Smooth muscle cell (in vitro differentiated cells): ENCODE measurements around the gene NUDT22. TPM values are rescaled to one million over a fixed set of nuclear protein-coding genes. Genes with fewer than 3 reads are reported as not detected.

ENCODE experiments used
- DNase-seq: peaks from one replicate; lab custom pipeline; 2025; ENCODE audit not compliant: unreplicated experiment; lab: John Stamatoyannopoulos, UW
- H2AFZ ChIP-seq: fragments of 200-600 bp; sonication (generic); 2 replicates; pipeline ENCODE4 v1.6.0; 2016; ENCODE audit warnings: antibody characterized with exemption, low read depth, mild to moderate bottlenecking
- H3F3A ChIP-seq: fragments of 200-600 bp; sonication (generic); 2 replicates; pipeline ENCODE4 v1.6.0; 2017; ENCODE audit warnings: antibody characterized with exemption, low read depth
- H3K27ac ChIP-seq: fragments of 200-600 bp; sonication (generic); 2 replicates; pipeline ENCODE4 v1.5.1; 2016; ENCODE audit warnings: low read depth, mild to moderate bottlenecking
- H3K27me3 ChIP-seq: fragments of 200-600 bp; sonication (generic); 2 replicates; pipeline ENCODE4 v1.6.1; 2016; ENCODE audit warnings: low read depth, mild to moderate bottlenecking
- H3K36me3 ChIP-seq: fragments of 200-600 bp; sonication (generic); 2 replicates; pipeline ENCODE4 v1.5.1; 2016; ENCODE audit warnings: low read depth
- H3K4me1 ChIP-seq: fragments of 200-600 bp; sonication (generic); 2 replicates; pipeline ENCODE4 v1.5.1; 2016; ENCODE audit warnings: low read depth
- H3K4me2 ChIP-seq: fragments of 200-600 bp; sonication (generic); 2 replicates; pipeline ENCODE4 v1.6.0; 2016; ENCODE audit warnings: mild to moderate bottlenecking
- H3K4me3 ChIP-seq: fragments of 200-600 bp; sonication (generic); 2 replicates; pipeline ENCODE4 v1.5.1; 2016; ENCODE audit warnings: mild to moderate bottlenecking
- H3K79me2 ChIP-seq: fragments of 200-600 bp; sonication (generic); 2 replicates; pipeline ENCODE4 v1.6.0; 2016; ENCODE audit warnings: low read depth, mild to moderate bottlenecking
- H3K9ac ChIP-seq: fragments of 200-600 bp; sonication (generic); 2 replicates; pipeline ENCODE4 v1.6.0; 2016; ENCODE audit warnings: low read depth
- H3K9me3 ChIP-seq: fragments of 200-600 bp; sonication (generic); replicated peaks from 2 replicates; pipeline ENCODE4 v1.5.1; 2016; ENCODE audit warnings: low read depth
- H4K20me1 ChIP-seq: fragments of 200-600 bp; sonication (generic); 2 replicates; pipeline ENCODE4 v1.6.0; 2016; ENCODE audit warnings: low read depth
- CTCF ChIP-seq: fragments of 200-600 bp; sonication (generic); IDR thresholded peaks from 2 replicates; pipeline ENCODE4 v1.5.1; 2017; ENCODE audit warnings: borderline replicate concordance, mild to moderate bottlenecking, antibody characterized with exemption; ENCODE audit not compliant: insufficient read depth, poor library complexity, severe bottlenecking
- WGBS: methylation state at CpG from one replicate; pipeline ENCODE4 v1.1.7; 2016; ENCODE audit warnings: low lambda C conversion rate; 5-methylcytosine and 5-hydroxymethylcytosine counted together
- polyA plus RNA-seq: library from polyadenylated mRNA; unstranded; fragments of >200 nt; fragmentation: Nextera tagmentation; extraction: Ambion mirVana; gene quantifications from 2 replicates; pipeline ENCODE4 v1.2.1, GENCODE V29; 2016
- total RNA-seq: library from RNA; depleted of rRNA; stranded (reverse); fragments of >200 nt; gene quantifications from 2 replicates; pipeline ENCODE4 v1.2.3, GENCODE V29; 2014

NUDT22 gene
- total and polyA plus RNA-seq, 2 experiments from 2014 or later = 51.5 to 82.1 TPM

GRCh38 chr11:64209563-64209843 is 16.6 kb upstream of the NUDT22 start:
- TF ChIP-seq CTCF = no peak
- no peaks in the 10 kb centered on the region for H3K79me2 ChIP-seq
- WGBS = 100% methylated on average over 8 of the region's 8 CpGs

GRCh38 chr11:64210301-64211020 is 15.6 kb upstream of the NUDT22 start:
- H3K9ac ChIP-seq = no peak overlapping the region
- 96% methylated on average over 24 of the region's 24 CpGs for WGBS
- no peaks in the 10 kb centered on the region for H3K79me2 ChIP-seq
- no peaks in the 10 kb centered on the region for H3K36me3 ChIP-seq
- no peaks in the 10 kb centered on the region for H3F3A ChIP-seq
- no peak overlapping the region for H3K4me3 ChIP-seq
- H3K4me1 ChIP-seq = no peaks in the 10 kb centered on the region
- no peak overlapping the region for H3K4me2 ChIP-seq
- no peak for DNase-seq
- no peak for TF ChIP-seq CTCF
- H3K27me3 ChIP-seq = no peaks in the 10 kb centered on the region
- no peaks in the 10 kb centered on the region for H3K9me3 ChIP-seq
- H2AFZ ChIP-seq = no peak overlapping the region
- no peaks in the 10 kb centered on the region for H4K20me1 ChIP-seq
- H3K27ac ChIP-seq = no peak overlapping the region

More at GRCh38 chr11:64209563-64209843, 16.6 kb upstream of the NUDT22 start:
- Histone ChIP-seq H3K9ac (no peak overlapping the region), H3F3A (no peaks in the 10 kb centered on the region), H3K4me3 (no peak overlapping the region), H3K4me2 (no peak overlapping the region), H3K36me3 (no peaks in the 10 kb centered on the region), H3K27ac (no peak overlapping the region), H3K9me3 (no peaks in the 10 kb centered on the region), H4K20me1 (no peaks in the 10 kb centered on the region), H2AFZ (no peak overlapping the region), H3K4me1 (no peaks in the 10 kb centered on the region), H3K27me3 (no peaks in the 10 kb centered on the region)
- no peak for DNase-seq

- no peak for DNase-seq
- no peak for TF ChIP-seq CTCF
- WGBS = 91% methylated on average over 25 of the region's 30 CpGs
These were observed 14.7 kb upstream of the NUDT22 start for GRCh38 chr11:64211181-64211872.

More at GRCh38 chr11:64211181-64211872, 14.7 kb upstream of the NUDT22 start:
- Histone ChIP-seq H3F3A (no peaks in the 10 kb centered on the region), H3K27ac (no peak overlapping the region), H4K20me1 (no peaks in the 10 kb centered on the region), H3K4me1 (no peaks in the 10 kb centered on the region), H3K4me3 (no peak overlapping the region), H3K9ac (no peak overlapping the region), H3K4me2 (no peak overlapping the region), H2AFZ (no peak overlapping the region), H3K36me3 (no peaks in the 10 kb centered on the region), H3K27me3 (no peaks in the 10 kb centered on the region), H3K79me2 (no peaks in the 10 kb centered on the region), H3K9me3 (no peaks in the 10 kb centered on the region)
